ENCODE data around the gene PCDHA4.
"Not testable (repeated sequence)": the region's sequence is repeated elsewhere in the genome, so short reads cannot be mapped to it uniquely, and the experiment has no call there.

Gene PCDHA4

GRCh38 chr5:140806834-140807775 is at the start of gene PCDHA4:
Gene PCDHA4, plus strand, starts transcription at chr5:140807068.
- DNase-seq (ENCODE audit: low read depth in 2 of 2) = no peak

DNA sequence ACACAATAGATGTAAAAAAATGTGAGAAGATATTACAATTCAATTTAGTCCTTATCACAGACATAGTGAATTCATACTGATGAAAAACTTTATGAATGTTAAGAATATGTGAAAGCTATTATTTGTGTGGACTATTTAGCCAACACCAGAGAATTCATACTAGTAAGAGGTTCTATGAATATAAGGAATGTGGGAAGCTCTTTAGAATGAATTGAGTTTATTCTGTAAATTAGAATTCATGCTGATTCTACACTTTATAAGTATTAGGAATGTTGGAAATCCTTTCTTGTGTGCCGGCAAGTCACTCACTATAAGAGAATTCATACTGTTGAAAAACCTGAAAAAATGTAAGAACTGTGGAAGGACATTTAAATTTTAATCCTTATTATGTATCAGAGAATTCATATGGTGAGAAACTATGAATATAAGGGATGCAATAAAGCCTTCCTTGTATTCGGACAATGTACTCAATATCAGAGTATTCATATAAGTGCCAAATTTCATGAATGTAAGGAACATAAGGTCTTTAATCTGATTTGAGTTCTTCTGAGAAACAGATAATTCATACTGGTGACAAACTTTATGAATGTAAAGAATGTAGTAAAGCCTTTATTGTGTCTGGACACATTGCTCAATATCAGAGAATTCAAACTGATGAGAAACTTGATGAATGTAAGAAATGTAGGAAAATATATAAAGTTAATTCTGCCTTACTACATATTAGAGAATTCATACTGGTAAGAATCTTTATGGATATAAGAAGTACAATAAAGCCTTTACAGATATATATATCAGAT is 42.5 kb upstream of the PCDHA4 start:
- DNase-seq (ENCODE audit: low read depth in 2 of 2) = no peak

DNA sequence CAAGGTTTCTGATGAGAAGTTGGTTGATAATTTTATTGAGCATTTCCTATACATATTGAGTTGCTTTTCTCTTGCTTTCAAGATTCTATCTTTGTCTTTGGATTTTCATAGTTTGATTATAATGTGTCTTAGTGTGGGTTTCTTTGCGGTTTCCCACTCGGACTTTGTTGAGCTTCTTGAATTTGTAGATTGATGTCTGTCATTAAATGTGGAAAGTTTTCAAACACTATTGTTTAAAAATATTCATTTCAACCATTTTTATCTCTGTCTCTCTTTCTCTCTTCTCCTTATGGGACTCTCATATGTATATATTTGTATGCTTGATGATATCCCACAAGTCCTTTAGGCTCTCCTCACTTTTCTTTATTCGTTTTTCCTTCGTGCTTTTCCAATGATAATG is 39.4 kb upstream of the PCDHA4 start:
- DNase-seq (ENCODE audit: low read depth in 2 of 2) = no peak

GRCh38 chr5:140780512-140780911 is 26.4 kb upstream of the PCDHA4 start:
- DNase-seq (ENCODE audit: low read depth in 2 of 2) = no peak

DNA sequence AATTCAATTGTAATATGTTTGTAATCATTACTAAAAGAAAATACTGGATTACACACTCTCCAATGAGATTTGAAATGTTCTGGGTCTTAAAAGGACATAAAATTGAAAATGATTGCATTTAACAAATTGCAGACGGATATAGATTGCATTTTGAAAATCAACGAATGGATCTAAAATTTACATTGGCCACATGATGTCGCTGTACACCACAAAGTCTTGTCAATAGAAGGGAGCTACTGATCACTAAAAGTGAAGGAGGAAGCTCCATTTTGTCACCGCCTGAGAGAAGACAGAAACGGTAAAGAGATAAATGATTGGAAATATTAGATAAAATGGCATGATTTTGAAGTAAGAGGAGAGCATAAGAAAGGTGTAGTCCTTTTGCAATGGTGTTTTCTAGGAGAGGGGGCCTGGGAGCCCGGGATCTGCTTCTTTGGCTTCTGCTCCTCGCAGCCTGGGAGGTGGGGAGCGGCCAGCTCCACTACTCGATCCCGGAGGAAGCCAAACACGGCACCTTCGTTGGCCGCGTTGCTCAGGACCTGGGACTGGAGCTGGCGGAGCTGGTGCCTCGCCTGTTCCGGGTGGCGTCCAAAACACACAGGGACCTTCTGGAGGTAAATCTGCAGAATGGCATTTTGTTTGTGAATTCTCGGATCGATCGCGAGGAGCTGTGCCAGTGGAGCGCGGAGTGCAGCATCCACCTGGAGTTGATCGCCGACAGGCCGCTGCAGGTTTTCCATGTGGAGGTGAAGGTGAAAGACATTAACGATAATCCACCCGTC is 20.8 kb upstream of the PCDHA4 start, which contains the start of gene PCDHA1:
Gene PCDHA1, plus strand, starts transcription at position 236 of the 782 bp plus-strand sequence.
- DNase-seq (ENCODE audit: low read depth in 2 of 2) = no peak

DNA sequence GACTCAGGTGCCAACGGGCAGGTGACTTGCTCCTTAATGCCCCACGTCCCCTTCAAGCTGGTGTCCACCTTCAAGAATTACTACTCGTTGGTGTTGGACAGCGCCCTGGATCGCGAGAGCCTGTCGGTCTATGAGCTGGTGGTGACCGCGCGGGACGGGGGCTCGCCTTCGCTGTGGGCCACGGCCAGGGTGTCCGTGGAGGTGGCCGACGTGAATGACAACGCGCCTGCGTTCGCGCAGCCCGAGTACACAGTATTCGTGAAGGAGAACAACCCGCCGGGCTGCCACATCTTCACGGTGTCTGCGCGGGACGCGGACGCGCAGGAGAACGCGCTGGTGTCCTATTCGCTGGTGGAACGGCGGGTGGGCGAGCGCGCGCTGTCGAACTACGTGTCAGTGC is 19.4 kb upstream of the PCDHA4 start:
- DNase-seq (ENCODE audit: low read depth in 2 of 2) = not testable (repeated sequence)

- not testable (repeated sequence) for DNase-seq (ENCODE audit: low read depth in 2 of 2)
These were observed 18.9 kb upstream of the PCDHA4 start for GRCh38 chr5:140787849-140788504.

DNA sequence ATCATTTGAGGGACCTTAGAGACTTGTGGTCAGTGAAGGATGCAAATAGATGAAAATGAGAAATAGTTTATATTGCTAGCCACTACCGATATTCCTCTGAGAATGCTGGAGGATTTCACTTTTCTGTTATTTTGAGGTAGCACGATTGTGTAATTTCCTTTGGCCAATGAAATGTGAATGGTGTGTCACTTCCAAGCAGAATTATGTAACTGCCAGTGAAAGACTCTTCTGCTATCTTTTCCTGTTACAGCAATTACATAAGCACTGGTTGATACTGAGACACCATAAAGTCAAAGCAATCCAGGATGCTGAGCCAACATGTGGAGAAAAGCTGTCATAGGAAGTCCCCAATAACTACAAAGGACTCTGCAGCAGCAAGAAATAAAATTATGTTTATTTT is 15.8 kb upstream of the PCDHA4 start:
- DNase-seq (ENCODE audit: low read depth in 2 of 2) = no peak

- DNase-seq (ENCODE audit: low read depth in 2 of 2) = no peak
These were observed 12.1 kb upstream of the PCDHA4 start, which contains the start of gene PCDHA2 for GRCh38 chr5:140794595-140795258. Gene PCDHA2, plus strand, starts transcription at chr5:140794852.

- DNase-seq (ENCODE audit: low read depth in 2 of 2) = no peak
These were observed 11.6 kb upstream of the PCDHA4 start for GRCh38 chr5:140795259-140795641.

GRCh38 chr5:140796072-140796717 is 10.7 kb upstream of the PCDHA4 start:
- not testable (repeated sequence) for DNase-seq (ENCODE audit: low read depth in 2 of 2)

- no peak for DNase-seq (ENCODE audit: low read depth in 2 of 2)
These were observed 10.2 kb upstream of the PCDHA4 start for GRCh38 chr5:140796718-140797095.

DNA sequence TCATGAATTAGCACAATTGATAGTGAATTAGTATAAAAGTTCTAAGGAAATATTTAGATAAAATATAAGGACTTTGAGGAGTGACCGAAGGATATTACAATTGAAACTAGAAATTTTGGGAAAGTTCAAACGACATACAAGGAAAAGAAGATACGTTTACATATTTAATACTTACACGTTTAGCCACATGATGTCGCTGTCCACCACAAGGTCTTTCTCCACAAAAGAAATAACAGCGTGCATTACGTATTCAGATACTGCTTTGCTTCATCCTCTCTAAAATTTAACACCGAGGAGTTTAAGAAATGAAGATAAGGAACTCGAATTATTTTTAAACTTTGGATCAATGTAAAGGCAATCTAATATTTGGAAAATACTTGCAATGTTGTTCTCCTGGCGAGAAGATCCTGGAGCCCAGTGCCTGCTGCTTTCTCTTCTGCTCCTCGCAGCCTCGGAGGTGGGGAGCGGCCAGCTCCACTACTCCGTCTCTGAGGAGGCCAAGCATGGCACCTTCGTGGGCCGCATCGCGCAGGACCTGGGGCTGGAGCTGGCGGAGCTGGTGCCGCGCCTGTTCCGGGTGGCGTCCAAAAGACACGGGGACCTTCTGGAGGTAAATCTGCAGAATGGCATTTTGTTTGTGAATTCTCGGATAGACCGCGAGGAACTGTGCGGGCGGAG is 5.9 kb upstream of the PCDHA4 start, which contains the start of gene PCDHA3:
Gene PCDHA3, plus strand, starts transcription at position 242 of the 678 bp plus-strand sequence.
- no peak for DNase-seq (ENCODE audit: low read depth in 2 of 2)

GRCh38 chr5:140801494-140801841 is 5.4 kb upstream of the PCDHA4 start:
- no peak for DNase-seq (ENCODE audit: low read depth in 2 of 2)

DNA sequence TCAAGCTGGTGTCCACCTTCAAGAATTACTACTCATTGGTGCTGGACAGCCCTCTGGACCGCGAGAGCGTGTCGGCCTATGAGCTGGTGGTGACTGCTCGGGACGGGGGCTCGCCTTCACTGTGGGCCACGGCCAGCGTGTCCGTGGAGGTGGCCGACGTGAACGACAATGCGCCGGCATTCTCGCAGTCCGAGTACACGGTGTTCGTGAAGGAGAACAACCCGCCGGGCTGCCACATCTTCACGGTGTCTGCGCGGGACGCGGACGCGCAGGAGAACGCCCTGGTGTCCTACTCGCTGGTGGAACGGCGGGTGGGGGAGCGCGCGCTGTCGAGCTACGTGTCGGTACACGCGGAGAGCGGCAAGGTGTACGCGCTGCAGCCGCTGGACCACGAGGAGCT is 4.5 kb upstream of the PCDHA4 start:
- not testable (repeated sequence) for DNase-seq (ENCODE audit: low read depth in 2 of 2)

DNA sequence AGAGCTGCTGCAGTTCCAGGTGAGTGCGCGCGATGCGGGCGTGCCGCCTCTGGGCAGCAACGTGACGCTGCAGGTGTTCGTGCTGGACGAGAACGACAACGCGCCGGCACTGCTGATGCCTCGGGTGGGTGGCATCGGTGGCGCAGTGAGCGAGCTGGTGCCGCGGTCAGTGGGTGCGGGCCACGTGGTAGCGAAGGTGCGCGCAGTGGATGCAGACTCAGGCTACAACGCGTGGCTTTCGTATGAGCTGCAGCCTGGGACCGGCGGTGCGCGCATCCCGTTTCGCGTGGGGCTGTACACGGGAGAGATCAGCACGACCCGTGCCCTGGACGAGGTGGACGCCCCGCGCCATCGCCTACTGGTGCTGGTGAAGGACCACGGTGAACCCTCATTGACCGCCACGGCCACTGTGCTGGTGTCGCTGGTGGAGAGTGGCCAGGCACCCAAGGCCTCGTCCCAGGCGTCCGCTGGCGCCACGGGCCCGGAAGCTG is 4.0 kb upstream of the PCDHA4 start:
- no peak for DNase-seq (ENCODE audit: low read depth in 2 of 2)

- DNase-seq (ENCODE audit: low read depth in 2 of 2) = not testable (repeated sequence)
These were observed 1.5 kb downstream of the PCDHA4 start for GRCh38 chr5:140808241-140808888.

- DNase-seq (ENCODE audit: low read depth in 2 of 2) = no peak
These were observed 2.0 kb downstream of the PCDHA4 start for GRCh38 chr5:140808889-140809291.
